ENCODE results near the gene NAMPT. TPM values are rescaled to one million over a fixed set of nuclear protein-coding genes. Genes with fewer than 3 reads are reported as not detected.

Gene NAMPT
- polyA plus RNA-seq, 3 donors = 71.3 to 358 (median 133) TPM

GRCh38 chr7:106262221-106262881, 22.4 kb downstream of the NAMPT start:
- Mint-ChIP-seq H3K4me3 (no peak overlapping the region), H3K27ac (peak overlapping the region in 2 of 7 donors; percentile 10 to 21), H3K27me3 (ENCODE audit: low read depth in 3 of 3) (peaks cover 0 to 7% (median 0%) of the 10 kb centered on the region in 3 donors), H3K9me3 (peaks cover 0 to 2% (median 0%) of the 10 kb centered on the region in 7 donors), H3K36me3 (peaks cover 89 to 97% of the 10 kb centered on the region in 2 donors), H3K4me1 (no peaks in the 10 kb centered on the region)
- Histone ChIP-seq H3K27me3 (ENCODE audit: control insufficient read depth in 2 of 2, insufficient read depth in 2 of 2, low read length in 2 of 2) (no peaks in the 10 kb centered on the region), H3K79me2 (ENCODE audit: insufficient read depth, low read length) (no peaks in the 10 kb centered on the region), H3K4me1 (ENCODE audit: control insufficient read depth in 1 of 2, insufficient read depth in 2 of 2, low read length in 2 of 2) (no peaks in the 10 kb centered on the region), H3K4me2 (replicated peaks; ENCODE audit: extremely low read depth, low read length, poor library complexity, severe bottlenecking) (no peak overlapping the region), H3K9me3 (replicated peaks in 1 of 2; ENCODE audit: control insufficient read depth in 1 of 2, insufficient read depth in 1 of 2, low read length in 2 of 2) (no peaks in the 10 kb centered on the region), H3K27ac (ENCODE audit: low read depth in 1 of 2, low read length in 2 of 2) (no peak overlapping the region), H3K4me3 (replicated peaks in 1 of 3; ENCODE audit: low read depth in 2 of 3, low read length in 3 of 3) (no peak overlapping the region), H4K20me1 (ENCODE audit: insufficient read depth, low read length) (peaks cover 88% of the 10 kb centered on the region), H3K9ac (ENCODE audit: insufficient read depth, low read length, poor library complexity, severe bottlenecking) (no peak overlapping the region), H2AFZ (ENCODE audit: insufficient read depth, low read depth, low read length, poor library complexity, severe bottlenecking) (no peak overlapping the region), H3K36me3 (replicated peaks in 1 of 2; ENCODE audit: control insufficient read depth in 1 of 2, insufficient read depth in 2 of 2, low read length in 2 of 2) (peaks cover 64 to 96% of the 10 kb centered on the region in 2 donors)
- TF ChIP-seq CTCF (IDR thresholded peaks at IDR 0.05) = no peak
- WGBS (ENCODE audit: insufficient coverage) = no CpG with 5 or more reads among the region's 2 CpGs
- DNase-seq = no peak
- intact Hi-C loops (cut with micrococcal nuclease) = no loop called here

- no peak overlapping the region for H3K4me3 Mint-ChIP-seq
- intact Hi-C loops (cut with micrococcal nuclease) = no loop called here
- H4K20me1 ChIP-seq (ENCODE audit: insufficient read depth, low read length) = peaks cover 90% of the 10 kb centered on the region
- TF ChIP-seq CTCF (IDR thresholded peaks at IDR 0.05) = no peak
- H3K4me1 ChIP-seq (ENCODE audit: control insufficient read depth in 1 of 2, insufficient read depth in 2 of 2, low read length in 2 of 2) = no peaks in the 10 kb centered on the region
- H3K27ac Mint-ChIP-seq = peak overlapping the region in 3 of 7 donors; percentile 16 to 33 (median 27)
- H3K27me3 ChIP-seq (ENCODE audit: control insufficient read depth in 2 of 2, insufficient read depth in 2 of 2, low read length in 2 of 2) = no peaks in the 10 kb centered on the region
- H3K9me3 Mint-ChIP-seq = peaks cover 0 to 2% (median 0%) of the 10 kb centered on the region in 7 donors
- no peak overlapping the region for H3K27ac ChIP-seq (ENCODE audit: low read depth in 1 of 2, low read length in 2 of 2)
- H3K4me2 ChIP-seq (replicated peaks; ENCODE audit: extremely low read depth, low read length, poor library complexity, severe bottlenecking) = no peak overlapping the region
- DNase-seq = no peak
- H3K36me3 Mint-ChIP-seq = peaks cover 81 to 92% of the 10 kb centered on the region in 2 donors
- no peak overlapping the region for H3K4me3 ChIP-seq (replicated peaks in 1 of 3; ENCODE audit: low read depth in 2 of 3, low read length in 3 of 3)
- H3K27me3 Mint-ChIP-seq (ENCODE audit: low read depth in 3 of 3) = peaks cover 0 to 5% (median 3%) of the 10 kb centered on the region in 3 donors
- no peaks in the 10 kb centered on the region for H3K4me1 Mint-ChIP-seq
- WGBS (ENCODE audit: insufficient coverage) = 79% methylated on average over 1 of the region's 2 CpGs
- no peak overlapping the region for H2AFZ ChIP-seq (ENCODE audit: insufficient read depth, low read depth, low read length, poor library complexity, severe bottlenecking)
- no peaks in the 10 kb centered on the region for H3K79me2 ChIP-seq (ENCODE audit: insufficient read depth, low read length)
- peaks cover 45 to 96% of the 10 kb centered on the region in 2 donors for H3K36me3 ChIP-seq (replicated peaks in 1 of 2; ENCODE audit: control insufficient read depth in 1 of 2, insufficient read depth in 2 of 2, low read length in 2 of 2)
- H3K9me3 ChIP-seq (replicated peaks in 1 of 2; ENCODE audit: control insufficient read depth in 1 of 2, insufficient read depth in 1 of 2, low read length in 2 of 2) = no peaks in the 10 kb centered on the region
- no peak overlapping the region for H3K9ac ChIP-seq (ENCODE audit: insufficient read depth, low read length, poor library complexity, severe bottlenecking)
Observed at GRCh38 chr7:106260136-106260561, 24.6 kb downstream of the NAMPT start.

All from CD14-positive monocyte (primary cell).